Prostate gland (tissue), 2 donors: ENCODE results near the gene SSH2.

ENCODE experiments used
- POLR2A ChIP-seq: fragments of 450-650 bp; IDR thresholded peaks from one replicate; pipeline ENCODE4 v1.6.1; 2016; ENCODE audit warnings: antibody characterized with exemption, mild to moderate bottlenecking
- TF ChIP-seq, protein P1 (sequence below), 4 experiments: fragments of 200-600 bp in 2 of 4; fragments of 450-650 bp in 2 of 4; sonication (generic) in 2 of 4; IDR thresholded peaks; 1 replicate in 3 of 4; 2 replicates in 1 of 4; pipeline ENCODE4 v1.5.1; 2016 to 2019; ENCODE audit warnings: antibody characterized with exemption in 4 of 4, mild to moderate bottlenecking in 2 of 4, moderate library complexity in 2 of 4

DNA sequence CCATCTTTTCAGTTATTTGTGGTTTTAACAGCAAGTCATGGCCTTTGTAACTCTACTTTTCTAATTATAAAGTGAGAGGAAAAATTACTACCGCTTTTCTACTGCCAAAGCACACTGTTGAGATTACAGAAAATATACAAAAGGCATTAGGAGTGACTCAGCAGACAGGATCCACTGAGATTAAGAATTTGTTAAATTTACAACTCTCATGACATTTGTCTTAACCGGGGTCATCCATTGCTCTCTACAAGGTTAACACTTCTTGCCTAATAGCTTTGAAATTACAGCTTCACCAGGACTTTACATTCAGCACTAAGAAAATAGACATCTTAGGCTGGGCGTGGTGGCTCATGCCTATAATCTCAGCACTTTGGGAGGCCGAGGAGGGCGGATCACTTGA lies 93.4 kb downstream of the SSH2 start:
- TF ChIP-seq, protein P1, sequence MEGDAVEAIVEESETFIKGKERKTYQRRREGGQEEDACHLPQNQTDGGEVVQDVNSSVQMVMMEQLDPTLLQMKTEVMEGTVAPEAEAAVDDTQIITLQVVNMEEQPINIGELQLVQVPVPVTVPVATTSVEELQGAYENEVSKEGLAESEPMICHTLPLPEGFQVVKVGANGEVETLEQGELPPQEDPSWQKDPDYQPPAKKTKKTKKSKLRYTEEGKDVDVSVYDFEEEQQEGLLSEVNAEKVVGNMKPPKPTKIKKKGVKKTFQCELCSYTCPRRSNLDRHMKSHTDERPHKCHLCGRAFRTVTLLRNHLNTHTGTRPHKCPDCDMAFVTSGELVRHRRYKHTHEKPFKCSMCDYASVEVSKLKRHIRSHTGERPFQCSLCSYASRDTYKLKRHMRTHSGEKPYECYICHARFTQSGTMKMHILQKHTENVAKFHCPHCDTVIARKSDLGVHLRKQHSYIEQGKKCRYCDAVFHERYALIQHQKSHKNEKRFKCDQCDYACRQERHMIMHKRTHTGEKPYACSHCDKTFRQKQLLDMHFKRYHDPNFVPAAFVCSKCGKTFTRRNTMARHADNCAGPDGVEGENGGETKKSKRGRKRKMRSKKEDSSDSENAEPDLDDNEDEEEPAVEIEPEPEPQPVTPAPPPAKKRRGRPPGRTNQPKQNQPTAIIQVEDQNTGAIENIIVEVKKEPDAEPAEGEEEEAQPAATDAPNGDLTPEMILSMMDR (IDR thresholded peaks at IDR 0.05) = no peak
- no peak for TF ChIP-seq POLR2A
